Transverse colon (tissue), 4 donors: ENCODE measurements around the gene CACNA2D4.

Source experiments
- CTCF ChIP-seq, 5 experiments: fragments of 200-600 bp in 3 of 5; fragments of 450-650 bp in 2 of 5; sonication (generic) in 3 of 5; IDR thresholded peaks; 1 replicate in 2 of 5; 2 replicates in 3 of 5; pipeline ENCODE4 v1.5.1; 2016 to 2017; ENCODE audit warnings: antibody characterized with exemption in 5 of 5, inconsistent platforms in 3 of 5, mild to moderate bottlenecking in 2 of 5, moderate library complexity in 1 of 5
- EP300 ChIP-seq: sonication (generic); formaldehyde crosslinking; IDR thresholded peaks from one replicate; pipeline ENCODE4 v1.6.1; 2017; ENCODE audit warnings: antibody characterized with exemption, low read depth
- POLR2A ChIP-seq: fragments of 450-650 bp; IDR thresholded peaks from one replicate; pipeline ENCODE4 v1.6.1; 2016; ENCODE audit warnings: antibody characterized with exemption, mild to moderate bottlenecking, moderate library complexity
- POLR2AphosphoS5 ChIP-seq, 3 donors: sonication (generic); formaldehyde crosslinking; IDR thresholded peaks; one replicate each; pipeline ENCODE4 v1.6.1; 2016; ENCODE audit warnings: antibody characterized with exemption in 3 of 3

DNA sequence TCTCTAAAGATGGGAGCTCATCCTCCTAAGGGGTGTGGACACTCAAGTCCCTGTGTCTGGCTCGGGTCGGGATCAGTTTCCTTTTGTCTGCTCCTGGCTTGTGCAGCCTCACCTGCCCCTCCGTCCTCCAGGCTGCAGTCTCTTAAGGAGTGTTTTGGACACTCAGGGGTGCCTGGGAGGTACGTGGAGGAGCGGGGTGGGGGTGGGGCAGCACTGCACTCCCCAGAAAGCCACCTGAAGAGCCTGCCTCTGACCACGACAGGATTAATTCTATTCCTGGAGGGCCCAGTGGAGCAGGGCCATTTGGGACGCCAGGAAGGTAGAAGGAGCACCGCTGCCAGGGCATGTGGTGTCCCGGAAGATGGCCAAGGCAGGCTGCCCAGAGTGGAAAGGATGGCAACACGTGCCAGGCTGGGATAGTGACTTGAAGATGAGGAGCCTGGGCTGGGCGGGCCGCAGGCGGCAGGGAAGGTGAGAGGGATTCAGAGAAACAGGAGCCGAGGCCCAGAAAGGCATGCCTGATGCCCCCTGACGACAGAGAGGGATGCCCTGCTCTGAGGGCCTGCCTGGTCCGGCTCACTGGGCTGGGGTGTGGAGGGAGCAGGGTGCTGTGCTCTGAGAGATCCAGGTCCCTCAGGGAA is 112.9 kb downstream of the CACNA2D4 start:
- TF ChIP-seq CTCF (IDR thresholded peaks at IDR 0.05), result no peak
- TF ChIP-seq EP300, result no peak
- no peak for TF ChIP-seq POLR2A
- TF ChIP-seq POLR2AphosphoS5 (IDR thresholded peaks at IDR 0.05), result no peak
